NCI-H748 treated with DMSO at 0.1 percent for 48 hours (cell line): ENCODE results near the gene GNG4.

Source experiments
- DNase-seq: peaks from one replicate; lab custom pipeline; 2025; lab: John Stamatoyannopoulos, UW

The GNG4 gene

GRCh38 chr1:235649368-235650163, at the start of gene GNG4:
TSS of gene GNG4 (minus strand) at chr1:235649784. CDS start at chr1:235583838, 65,946 bp downstream.
- peak; percentile 33 for DNase-seq

- no peak for DNase-seq
These were observed 47.9 kb upstream of the GNG4 start for GRCh38 chr1:235697508-235697907.

GRCh38 chr1:235689356-235689755, 39.8 kb upstream of the GNG4 start:
- DNase-seq = no peak

GRCh38 chr1:235688096-235688495, 38.5 kb upstream of the GNG4 start:
- no peak for DNase-seq

GRCh38 chr1:235683653-235684052, 34.1 kb upstream of the GNG4 start:
- no peak for DNase-seq

- DNase-seq = no peak
These were observed 32.6 kb upstream of the GNG4 start for GRCh38 chr1:235682216-235682615.

- no peak for DNase-seq
These were observed 30.1 kb upstream of the GNG4 start for GRCh38 chr1:235679644-235680043.

GRCh38 chr1:235679005-235679404, 29.4 kb upstream of the GNG4 start:
- no peak for DNase-seq

- peak; percentile 29 for DNase-seq
These were observed 25.7 kb upstream of the GNG4 start for GRCh38 chr1:235675152-235675890.

- no peak for DNase-seq
These were observed 24.4 kb upstream of the GNG4 start for GRCh38 chr1:235673981-235674380.

- DNase-seq = no peak
These were observed 22.4 kb upstream of the GNG4 start for GRCh38 chr1:235671992-235672391.

GRCh38 chr1:235670157-235670776, 20.7 kb upstream of the GNG4 start:
- DNase-seq = no peak

GRCh38 chr1:235669277-235669676, 19.7 kb upstream of the GNG4 start:
- DNase-seq = no peak

- DNase-seq = no peak
These were observed 14.0 kb upstream of the GNG4 start for GRCh38 chr1:235663628-235664027.

GRCh38 chr1:235661568-235661967, 12.0 kb upstream of the GNG4 start:
- no peak for DNase-seq

GRCh38 chr1:235659186-235659771, 9.7 kb upstream of the GNG4 start:
- no peak for DNase-seq

GRCh38 chr1:235657747-235658526, 8.4 kb upstream of the GNG4 start:
- DNase-seq = no peak

- no peak for DNase-seq
These were observed 7.7 kb upstream of the GNG4 start for GRCh38 chr1:235657269-235657668.

GRCh38 chr1:235652364-235652763, 2.8 kb upstream of the GNG4 start:
- DNase-seq = no peak

GRCh38 chr1:235651170-235651806, 1.7 kb upstream of the GNG4 start:
- no peak for DNase-seq
